Neural cell (in vitro differentiated cells): Measurements from ENCODE around the gene TK2. TPM values are rescaled to one million over a fixed set of nuclear protein-coding genes. Genes with fewer than 3 reads are reported as not detected.

Experiments
- H2AFZ ChIP-seq: fragments of 200-600, 300-800 bp; sonication (generic), shearing (Covaris generic); 2 replicates; pipeline ENCODE4 v1.6.0; 2014; ENCODE audit warnings: low read depth, mild to moderate bottlenecking, antibody characterized with exemption, low read length, moderate library complexity
- H3F3A ChIP-seq: fragments of 200-600 bp; shearing (Covaris generic); 2 replicates; pipeline ENCODE4 v1.6.1; 2016; ENCODE audit warnings: mild to moderate bottlenecking, moderate library complexity, mixed read lengths, antibody characterized with exemption, low read length; ENCODE audit not compliant: insufficient read depth, poor library complexity, severe bottlenecking
- H3K27ac ChIP-seq: fragments of 200-600, 300-800 bp; sonication (generic), shearing (Covaris generic); 2 replicates; pipeline ENCODE4 v1.5.1; 2014; ENCODE audit warnings: mild to moderate bottlenecking, low read length, moderate library complexity
- H3K27me3 ChIP-seq: fragments of 300-800, 200-600 bp; sonication (generic), shearing (Covaris generic); 2 replicates; pipeline ENCODE4 v1.6.0; 2014; ENCODE audit warnings: mild to moderate bottlenecking, low read depth, low read length, moderate library complexity; ENCODE audit not compliant: insufficient read depth
- H3K36me3 ChIP-seq: fragments of 300-800, 200-600 bp; sonication (generic), shearing (Covaris generic); 2 replicates; pipeline ENCODE4 v1.5.1; 2014; ENCODE audit warnings: mild to moderate bottlenecking, antibody characterized with exemption, low read length, moderate library complexity; ENCODE audit not compliant: insufficient read depth
- H3K4me2 ChIP-seq: fragments of 300-800, 200-600 bp; sonication (generic), shearing (Covaris generic); 2 replicates; pipeline ENCODE4 v1.6.0; 2014; ENCODE audit warnings: mild to moderate bottlenecking, low read length
- H3K4me3 ChIP-seq: fragments of 300-800, 200-600 bp; sonication (generic), shearing (Covaris generic); 2 replicates; pipeline ENCODE4 v1.5.1; 2014; ENCODE audit warnings: mild to moderate bottlenecking, low read length, moderate library complexity
- H3K79me2 ChIP-seq: fragments of 200-600 bp; shearing (Covaris generic); replicated peaks from 2 replicates; pipeline ENCODE4 v1.6.0; 2014; ENCODE audit warnings: mild to moderate bottlenecking, low read length, moderate library complexity; ENCODE audit not compliant: insufficient read depth
- H3K9ac ChIP-seq: fragments of 300-800, 200-600 bp; sonication (generic), shearing (Covaris generic); 2 replicates; pipeline ENCODE4 v1.6.1; 2016; ENCODE audit warnings: mild to moderate bottlenecking, low read length, mixed read lengths
- H3K9me2 ChIP-seq: fragments of 200-600 bp; shearing (Covaris generic); 2 replicates; pipeline ENCODE4 v1.6.1; 2016; ENCODE audit warnings: mild to moderate bottlenecking, low read length, mixed read lengths; ENCODE audit not compliant: insufficient read depth
- H3K9me3 ChIP-seq: fragments of 200-600, 300-800 bp; sonication (generic), shearing (Covaris generic); 2 replicates; pipeline ENCODE4 v1.6.1; 2016; ENCODE audit warnings: mild to moderate bottlenecking, mixed run types, low read length, moderate library complexity, mixed read lengths
- H4K20me1 ChIP-seq: fragments of 200-600 bp; shearing (Covaris generic); 2 replicates; pipeline ENCODE4 v1.6.1; 2016; ENCODE audit warnings: mild to moderate bottlenecking, mixed run types; ENCODE audit not compliant: insufficient read depth
- CTCF ChIP-seq: fragments of 450-650 bp; IDR thresholded peaks from 2 replicates; pipeline ENCODE4 v1.5.1; 2014; ENCODE audit warnings: antibody characterized with exemption, mild to moderate bottlenecking, moderate library complexity; ENCODE audit not compliant: poor library complexity, severe bottlenecking
- EP300 ChIP-seq: fragments of 450-650 bp; conservative IDR thresholded peaks from 2 replicates; pipeline ENCODE4 v1.6.1; 2014; ENCODE audit warnings: antibody characterized with exemption, mild to moderate bottlenecking, moderate library complexity; ENCODE audit not compliant: poor library complexity, severe bottlenecking
- EZH2 ChIP-seq: fragments of 200-600, 300-800 bp; shearing (Covaris generic), sonication (generic); IDR thresholded peaks from 2 replicates; pipeline ENCODE4 v1.6.1; 2014; ENCODE audit warnings: antibody characterized with exemption, low read length, borderline replicate concordance, mild to moderate bottlenecking; ENCODE audit not compliant: insufficient read depth, poor library complexity, severe bottlenecking
- MXI1 ChIP-seq: fragments of 450-650 bp; conservative IDR thresholded peaks from 2 replicates; pipeline ENCODE4 v1.6.1; 2014; ENCODE audit warnings: antibody characterized with exemption, mild to moderate bottlenecking; ENCODE audit not compliant: poor library complexity, severe bottlenecking
- POLR2AphosphoS5 ChIP-seq: IDR thresholded peaks from 2 replicates; pipeline ENCODE4 v1.6.1; 2012
- RAD21 ChIP-seq: fragments of 450-650 bp; conservative IDR thresholded peaks from 2 replicates; pipeline ENCODE4 v1.6.1; 2014; ENCODE audit warnings: antibody characterized with exemption, mild to moderate bottlenecking, moderate library complexity
- REST ChIP-seq: IDR thresholded peaks from 2 replicates; pipeline ENCODE4 v1.6.1; 2012; ENCODE audit warnings: borderline replicate concordance
- SMC3 ChIP-seq: fragments of 450-650 bp; conservative IDR thresholded peaks from 2 replicates; pipeline ENCODE4 v1.6.1; 2014; ENCODE audit warnings: antibody characterized with exemption, mild to moderate bottlenecking, moderate library complexity; ENCODE audit not compliant: poor library complexity
- TAF1 ChIP-seq: IDR thresholded peaks from 2 replicates; pipeline ENCODE4 v1.6.1; 2012; ENCODE audit warnings: low read depth
- polyA plus RNA-seq: library from polyadenylated mRNA; depleted of rRNA; stranded (reverse); fragments of >200 nt; gene quantifications from 2 replicates; pipeline ENCODE4 v1.2.3, GENCODE V29; 2014

Gene TK2
- polyA plus RNA-seq, 1 donor from 2014 or later = 15.9 TPM

- TF ChIP-seq SMC3 (no peak), EP300 (no peak)
Observed at GRCh38 chr16:66525396-66526180, 24.3 kb downstream of the TK2 start (continued).

- no peak overlapping the region for H3K9ac ChIP-seq
- H3K4me2 ChIP-seq = no peak overlapping the region
- H3K27me3 ChIP-seq = no peaks in the 10 kb centered on the region
- H3K9me3 ChIP-seq = no peaks in the 10 kb centered on the region
- no peak overlapping the region for H3K27ac ChIP-seq
- H4K20me1 ChIP-seq = no peaks in the 10 kb centered on the region
- no peak overlapping the region for H3K4me3 ChIP-seq
- H3K9me2 ChIP-seq = no peaks in the 10 kb centered on the region
- TF ChIP-seq RAD21 = no peak
- no peaks in the 10 kb centered on the region for H3F3A ChIP-seq
- no peak overlapping the region for H2AFZ ChIP-seq
- H3K79me2 ChIP-seq = no peaks in the 10 kb centered on the region
- no peaks in the 10 kb centered on the region for H3K36me3 ChIP-seq
Observed at GRCh38 chr16:66524601-66525164, 25.2 kb downstream of the TK2 start.

- no peak overlapping the region for H3K27ac ChIP-seq
- TF ChIP-seq POLR2AphosphoS5 (no peak), CTCF (no peak)
Observed at GRCh38 chr16:66523861-66524354, 26.0 kb downstream of the TK2 start.

GRCh38 chr16:66522816-66523590 lies 26.9 kb downstream of the TK2 start:
- Histone ChIP-seq H3F3A (no peaks in the 10 kb centered on the region), H3K4me2 (no peak overlapping the region), H3K9ac (no peak overlapping the region), H2AFZ (no peak overlapping the region), H3K4me3 (no peak overlapping the region), H4K20me1 (no peaks in the 10 kb centered on the region), H3K27ac (no peak overlapping the region), H3K27me3 (no peaks in the 10 kb centered on the region), H3K79me2 (no peaks in the 10 kb centered on the region), H3K36me3 (no peaks in the 10 kb centered on the region), H3K9me3 (no peaks in the 10 kb centered on the region), H3K9me2 (no peaks in the 10 kb centered on the region)
- no peak for TF ChIP-seq POLR2AphosphoS5
- TF ChIP-seq CTCF = no peak
- no peak for TF ChIP-seq MXI1
- no peak for TF ChIP-seq TAF1
- TF ChIP-seq REST = no peak
- no peak for TF ChIP-seq EP300
- TF ChIP-seq SMC3 = no peak
- TF ChIP-seq EZH2 = no peak
- TF ChIP-seq RAD21 = no peak

More at GRCh38 chr16:66523861-66524354, 26.0 kb downstream of the TK2 start:
- Histone ChIP-seq H3K4me3 (no peak overlapping the region), H3F3A (no peaks in the 10 kb centered on the region), H3K36me3 (no peaks in the 10 kb centered on the region), H3K79me2 (no peaks in the 10 kb centered on the region), H3K9me2 (no peaks in the 10 kb centered on the region), H3K9ac (no peak overlapping the region), H2AFZ (no peak overlapping the region), H3K27me3 (no peaks in the 10 kb centered on the region), H3K9me3 (no peaks in the 10 kb centered on the region), H4K20me1 (no peaks in the 10 kb centered on the region), H3K4me2 (no peak overlapping the region)
